ENCODE measurements around the gene TTL.

Gene TTL

DNA sequence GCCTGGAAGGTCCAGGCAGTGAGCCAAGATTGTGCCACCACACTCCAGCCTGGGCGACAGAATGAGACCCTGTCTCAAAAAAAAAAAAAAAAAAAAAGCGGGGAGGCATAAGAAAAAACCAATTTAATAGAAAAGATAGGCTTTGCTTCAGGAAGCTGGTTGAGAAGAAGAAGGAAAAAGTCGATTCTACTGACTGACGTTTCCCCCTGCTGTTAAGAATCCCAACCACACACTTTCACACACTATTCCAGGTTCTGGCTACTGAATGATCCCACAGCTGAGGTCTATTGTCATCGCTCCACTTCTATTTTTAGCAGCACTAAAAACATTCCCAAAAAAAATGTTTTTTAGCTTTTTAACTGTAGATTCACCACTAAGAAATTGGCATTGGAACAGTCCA, 95.8 kb downstream of the TTL start:
- peaks cover 24 to 29% of the 10 kb centered on the region in 2 donors for H3K36me3 ChIP-seq (ENCODE audit: control insufficient read depth in 2 of 2, insufficient read depth in 2 of 2, low read length in 2 of 2)
- H3K4me1 ChIP-seq (ENCODE audit: control insufficient read depth in 2 of 2, insufficient read depth in 2 of 2, low read length in 2 of 2), result no peaks in the 10 kb centered on the region

DNA sequence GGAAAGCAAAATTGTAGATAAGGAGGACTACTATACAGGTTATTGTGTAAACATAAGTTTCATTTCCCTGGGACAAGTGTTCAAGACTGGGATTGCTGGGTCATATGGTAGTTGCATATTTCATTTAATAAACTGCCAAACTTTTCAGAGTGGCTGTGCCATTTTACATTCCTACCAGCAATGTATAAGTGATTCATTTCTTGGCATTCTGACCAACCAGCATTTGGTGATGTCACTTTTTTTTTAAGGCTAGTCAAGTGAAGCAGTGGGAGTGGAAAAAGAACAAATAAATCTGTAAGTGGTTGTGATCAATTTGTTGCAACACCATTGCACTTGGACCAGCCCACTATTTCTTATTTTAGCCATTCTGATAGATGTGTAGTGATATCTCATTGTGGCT, 97.3 kb downstream of the TTL start:
- H3K9ac ChIP-seq (ENCODE audit: low read depth in 1 of 2, low read length in 2 of 2), result no peak overlapping the region
- H3K27ac ChIP-seq (ENCODE audit: low read depth in 2 of 2, low read length in 2 of 2), result no peak overlapping the region
- H3K9me3 ChIP-seq (ENCODE audit: control insufficient read depth in 2 of 2, low read length in 2 of 2), result no peaks in the 10 kb centered on the region
- no peak overlapping the region for H3K4me3 ChIP-seq (ENCODE audit: low read length in 2 of 2)
- peaks cover 12 to 17% of the 10 kb centered on the region in 2 donors for H3K36me3 ChIP-seq (ENCODE audit: control insufficient read depth in 2 of 2, insufficient read depth in 2 of 2, low read length in 2 of 2)
- H3K4me1 ChIP-seq (ENCODE audit: control insufficient read depth in 2 of 2, insufficient read depth in 2 of 2, low read length in 2 of 2), result peaks cover 5 to 6% of the 10 kb centered on the region in 2 donors
- H3K27me3 ChIP-seq (ENCODE audit: control insufficient read depth in 2 of 2, insufficient read depth in 2 of 2, low read length in 2 of 2), result no peaks in the 10 kb centered on the region

More for the DNA sequence above, 95.8 kb downstream of the TTL start:
- H3K9me3 ChIP-seq (ENCODE audit: control insufficient read depth in 2 of 2, low read length in 2 of 2), result no peaks in the 10 kb centered on the region
- no peaks in the 10 kb centered on the region for H3K27me3 ChIP-seq (ENCODE audit: control insufficient read depth in 2 of 2, insufficient read depth in 2 of 2, low read length in 2 of 2)
- H3K9ac ChIP-seq (ENCODE audit: low read depth in 1 of 2, low read length in 2 of 2), result no peak overlapping the region
- H3K27ac ChIP-seq (ENCODE audit: low read depth in 2 of 2, low read length in 2 of 2), result no peak overlapping the region
- H3K4me3 ChIP-seq (ENCODE audit: low read length in 2 of 2), result no peak overlapping the region

DNA sequence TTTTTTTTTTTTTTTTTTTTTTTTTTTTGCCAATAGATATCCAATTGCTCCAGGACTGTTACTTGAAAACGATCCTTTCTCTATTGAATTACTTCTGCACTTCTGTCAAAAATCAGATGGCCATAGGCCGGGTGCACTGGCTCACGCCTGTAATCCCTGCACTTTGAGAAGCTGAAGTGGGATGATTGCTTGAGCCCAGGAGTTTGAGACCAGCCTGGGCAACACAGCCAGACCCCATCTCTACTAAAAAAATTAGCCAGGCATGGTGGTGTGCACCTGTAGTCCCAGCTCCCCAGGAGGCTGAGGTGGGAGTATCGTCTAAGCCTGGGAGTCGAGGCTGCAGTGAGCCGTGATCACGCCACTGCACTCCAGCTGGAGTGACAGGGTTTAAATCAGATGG, 98.1 kb downstream of the TTL start:
- H3K36me3 ChIP-seq (ENCODE audit: control insufficient read depth in 2 of 2, insufficient read depth in 2 of 2, low read length in 2 of 2), result peaks cover 6 to 10% of the 10 kb centered on the region in 2 donors
- no peak overlapping the region for H3K4me3 ChIP-seq (ENCODE audit: low read length in 2 of 2)
- no peaks in the 10 kb centered on the region for H3K27me3 ChIP-seq (ENCODE audit: control insufficient read depth in 2 of 2, insufficient read depth in 2 of 2, low read length in 2 of 2)
- H3K4me1 ChIP-seq (ENCODE audit: control insufficient read depth in 2 of 2, insufficient read depth in 2 of 2, low read length in 2 of 2), result peaks cover 8 to 11% of the 10 kb centered on the region in 2 donors
- H3K9ac ChIP-seq (ENCODE audit: low read depth in 1 of 2, low read length in 2 of 2), result no peak overlapping the region
- H3K27ac ChIP-seq (ENCODE audit: low read depth in 2 of 2, low read length in 2 of 2), result no peak overlapping the region
- no peaks in the 10 kb centered on the region for H3K9me3 ChIP-seq (ENCODE audit: control insufficient read depth in 2 of 2, low read length in 2 of 2)

DNA sequence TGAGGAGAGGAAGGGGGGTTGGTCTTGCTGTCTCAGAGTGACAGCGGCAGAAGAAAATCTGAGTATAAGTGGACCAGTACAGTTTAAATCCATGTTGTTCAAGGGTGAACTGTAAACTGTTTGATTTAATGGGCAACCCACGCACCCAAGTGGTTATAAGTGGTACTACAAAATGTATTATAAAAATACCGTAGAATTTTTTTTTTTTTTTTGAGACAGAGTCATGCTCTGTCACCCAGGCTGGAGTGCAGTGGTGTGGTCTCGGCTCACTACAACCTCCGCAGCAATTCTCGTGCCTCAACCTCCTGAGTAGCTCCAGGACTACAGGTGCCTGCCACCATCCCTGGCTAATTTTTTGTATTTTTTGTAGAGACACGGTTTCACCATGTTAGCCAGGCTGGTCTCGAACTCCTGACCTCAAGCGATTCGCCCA, 100.4 kb downstream of the TTL start:
- Histone ChIP-seq H3K9me3 (ENCODE audit: control insufficient read depth in 2 of 2, low read length in 2 of 2) (no peaks in the 10 kb centered on the region), H3K27me3 (ENCODE audit: control insufficient read depth in 2 of 2, insufficient read depth in 2 of 2, low read length in 2 of 2) (no peaks in the 10 kb centered on the region), H3K4me1 (ENCODE audit: control insufficient read depth in 2 of 2, insufficient read depth in 2 of 2, low read length in 2 of 2) (peaks cover 11 to 16% of the 10 kb centered on the region in 2 donors), H3K27ac (ENCODE audit: low read depth in 2 of 2, low read length in 2 of 2) (no peak overlapping the region), H3K9ac (ENCODE audit: low read depth in 1 of 2, low read length in 2 of 2) (no peak overlapping the region), H3K4me3 (ENCODE audit: low read length in 2 of 2) (no peak overlapping the region), H3K36me3 (ENCODE audit: control insufficient read depth in 2 of 2, insufficient read depth in 2 of 2, low read length in 2 of 2) (peaks cover 2 to 6% of the 10 kb centered on the region in 2 donors)

DNA sequence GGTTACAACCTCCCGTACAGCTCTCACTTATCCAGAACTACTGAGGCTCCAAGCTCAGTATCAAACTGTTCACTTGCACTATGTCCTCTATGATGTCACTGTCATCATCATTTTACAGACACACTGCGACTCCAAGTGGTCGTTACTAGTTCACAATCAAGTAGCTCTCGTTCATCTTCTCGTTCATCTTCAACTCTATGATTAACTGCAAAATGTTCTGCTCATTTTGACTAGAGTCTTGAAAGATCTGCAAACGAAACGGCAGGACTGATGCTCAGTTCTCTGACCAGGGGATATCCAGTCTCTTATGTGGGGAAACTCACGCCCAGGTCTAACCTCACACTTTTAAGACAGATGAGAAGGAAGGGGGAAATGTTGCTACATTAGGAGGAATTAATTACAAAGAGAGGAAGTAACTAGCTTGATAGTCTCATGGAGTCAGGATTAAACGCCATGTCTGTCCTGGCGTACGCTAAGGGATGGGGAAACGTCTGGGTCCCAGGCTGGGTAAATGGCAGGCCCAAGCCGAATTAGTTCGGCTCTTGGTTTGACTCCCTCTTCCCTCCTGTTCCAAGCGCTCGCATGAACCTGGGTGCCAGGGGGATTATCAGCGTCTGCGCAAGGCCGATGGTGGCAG, 101.7 kb downstream of the TTL start:
- Histone ChIP-seq H3K9ac (ENCODE audit: low read depth in 1 of 2, low read length in 2 of 2) (peak overlapping the region; percentile 76 to 92), H3K4me3 (ENCODE audit: low read length in 2 of 2) (peak overlapping the region; percentile 79 to 99), H3K27ac (ENCODE audit: low read depth in 2 of 2, low read length in 2 of 2) (peak overlapping the region; percentile 94 to 96), H3K27me3 (ENCODE audit: control insufficient read depth in 2 of 2, insufficient read depth in 2 of 2, low read length in 2 of 2) (no peaks in the 10 kb centered on the region), H3K4me1 (ENCODE audit: control insufficient read depth in 2 of 2, insufficient read depth in 2 of 2, low read length in 2 of 2) (peaks cover 11 to 16% of the 10 kb centered on the region in 2 donors), H3K9me3 (ENCODE audit: control insufficient read depth in 2 of 2, low read length in 2 of 2) (no peaks in the 10 kb centered on the region), H3K36me3 (ENCODE audit: control insufficient read depth in 2 of 2, insufficient read depth in 2 of 2, low read length in 2 of 2) (peaks cover 2 to 10% of the 10 kb centered on the region in 2 donors)

DNA sequence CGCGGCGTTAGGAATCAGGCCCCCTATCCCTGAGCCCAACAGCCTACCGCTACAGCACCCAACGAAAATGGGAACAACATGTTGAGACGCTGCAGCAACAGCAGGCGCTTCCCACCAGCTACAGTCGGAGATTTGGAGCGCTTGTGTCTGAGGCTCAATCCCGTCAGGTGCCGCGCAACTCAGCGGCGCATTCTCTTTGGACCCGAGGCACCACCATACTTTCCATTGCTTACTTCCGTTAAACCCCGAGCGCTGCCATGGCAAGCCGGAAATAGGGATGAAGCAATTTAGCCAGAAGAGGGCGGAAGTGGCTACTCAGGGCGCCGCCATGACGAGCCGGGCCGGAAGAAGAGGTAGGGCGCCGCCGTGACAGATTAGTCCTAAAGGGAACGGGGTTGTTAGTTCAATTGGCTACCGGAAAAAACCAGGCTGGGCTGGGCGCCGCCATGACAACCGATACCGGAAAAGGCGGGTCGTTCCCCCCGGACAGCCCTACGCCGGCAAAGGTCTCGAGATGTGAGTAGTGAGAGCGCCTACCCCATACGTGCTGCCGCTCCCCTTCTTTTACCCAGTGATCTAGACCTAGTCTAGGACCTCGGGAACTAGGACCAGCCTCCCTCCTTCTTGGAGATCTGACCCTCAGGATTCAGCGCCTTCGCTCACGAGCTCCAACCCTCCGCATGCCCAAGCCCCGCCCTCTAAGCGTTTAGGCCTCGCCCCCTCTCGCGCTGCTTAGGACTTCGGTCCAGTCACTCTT, 102.4 kb downstream of the TTL start, which contains the start of gene CHCHD5:
TSS of gene CHCHD5 (plus strand) at position 476 of the 757 bp plus-strand sequence. CDS start at position 515, 39 bp downstream.
- Histone ChIP-seq H3K4me3 (ENCODE audit: low read length in 2 of 2) (peak within 1 kb of the TSS; percentile 79 to 99), H3K9me3 (ENCODE audit: control insufficient read depth in 2 of 2, low read length in 2 of 2) (no peaks in the 10 kb centered on the region), H3K36me3 (ENCODE audit: control insufficient read depth in 2 of 2, insufficient read depth in 2 of 2, low read length in 2 of 2) (peaks cover 2 to 12% of the 10 kb centered on the region in 2 donors), H3K27ac (ENCODE audit: low read depth in 2 of 2, low read length in 2 of 2) (peak within 1 kb of the TSS; percentile 94 to 96), H3K4me1 (ENCODE audit: control insufficient read depth in 2 of 2, insufficient read depth in 2 of 2, low read length in 2 of 2) (peaks cover 11 to 16% of the 10 kb centered on the region in 2 donors), H3K27me3 (ENCODE audit: control insufficient read depth in 2 of 2, insufficient read depth in 2 of 2, low read length in 2 of 2) (no peaks in the 10 kb centered on the region), H3K9ac (ENCODE audit: low read depth in 1 of 2, low read length in 2 of 2) (peak within 1 kb of the TSS; percentile 76 to 92)

DNA sequence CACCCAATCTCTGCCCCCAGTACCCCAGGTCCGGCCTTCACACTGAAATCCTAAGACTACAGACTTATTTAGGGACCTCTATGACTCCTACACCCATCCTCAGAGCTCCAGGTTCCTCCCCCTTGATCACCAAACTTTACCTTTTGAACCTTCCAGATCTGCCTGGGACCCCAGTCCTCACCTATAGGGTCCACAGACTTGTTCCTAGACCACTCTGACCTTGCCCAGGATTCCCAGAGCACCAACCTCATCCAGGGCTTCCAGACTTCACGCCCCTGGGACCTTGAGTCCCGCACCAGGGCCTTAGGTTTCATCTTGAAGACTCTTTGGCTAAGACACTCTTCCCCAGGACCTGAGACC, 102.9 kb downstream of the TTL start:
- Histone ChIP-seq H3K4me3 (ENCODE audit: low read length in 2 of 2) (peak overlapping the region; percentile 79 to 99), H3K27ac (ENCODE audit: low read depth in 2 of 2, low read length in 2 of 2) (peak overlapping the region; percentile 94 to 96), H3K36me3 (ENCODE audit: control insufficient read depth in 2 of 2, insufficient read depth in 2 of 2, low read length in 2 of 2) (peaks cover 2 to 14% of the 10 kb centered on the region in 2 donors), H3K9ac (ENCODE audit: low read depth in 1 of 2, low read length in 2 of 2) (peak overlapping the region; percentile 76 to 92), H3K9me3 (ENCODE audit: control insufficient read depth in 2 of 2, low read length in 2 of 2) (no peaks in the 10 kb centered on the region), H3K4me1 (ENCODE audit: control insufficient read depth in 2 of 2, insufficient read depth in 2 of 2, low read length in 2 of 2) (peaks cover 11 to 16% of the 10 kb centered on the region in 2 donors), H3K27me3 (ENCODE audit: control insufficient read depth in 2 of 2, insufficient read depth in 2 of 2, low read length in 2 of 2) (no peaks in the 10 kb centered on the region)

DNA sequence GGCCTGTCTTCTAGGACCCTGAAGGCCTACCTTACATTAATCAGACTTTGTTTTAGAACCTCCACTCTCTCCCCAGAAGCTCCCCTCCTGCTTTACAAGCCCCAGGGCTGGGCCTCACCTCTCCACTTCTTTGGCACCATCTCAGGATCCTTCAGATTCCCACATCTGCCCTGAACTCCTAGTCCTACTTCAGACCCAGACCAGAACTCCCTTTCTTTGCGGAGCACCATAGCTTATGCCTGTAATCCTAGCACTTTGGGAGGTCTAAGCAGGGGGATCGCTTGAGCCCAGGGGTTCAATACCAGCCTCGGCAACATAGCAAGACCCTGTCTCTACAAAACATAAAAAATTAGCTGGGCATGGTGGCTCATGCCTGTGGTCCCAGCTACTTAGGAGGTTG, 103.4 kb downstream of the TTL start:
- H3K9ac ChIP-seq (ENCODE audit: low read depth in 1 of 2, low read length in 2 of 2), result no peak overlapping the region
- no peak overlapping the region for H3K27ac ChIP-seq (ENCODE audit: low read depth in 2 of 2, low read length in 2 of 2)
- peaks cover 11 to 16% of the 10 kb centered on the region in 2 donors for H3K4me1 ChIP-seq (ENCODE audit: control insufficient read depth in 2 of 2, insufficient read depth in 2 of 2, low read length in 2 of 2)
- H3K9me3 ChIP-seq (ENCODE audit: control insufficient read depth in 2 of 2, low read length in 2 of 2), result no peaks in the 10 kb centered on the region
- H3K4me3 ChIP-seq (ENCODE audit: low read length in 2 of 2), result peak overlapping the region; percentile 79 to 99
- H3K36me3 ChIP-seq (ENCODE audit: control insufficient read depth in 2 of 2, insufficient read depth in 2 of 2, low read length in 2 of 2), result peaks cover 2 to 14% of the 10 kb centered on the region in 2 donors
- H3K27me3 ChIP-seq (ENCODE audit: control insufficient read depth in 2 of 2, insufficient read depth in 2 of 2, low read length in 2 of 2), result no peaks in the 10 kb centered on the region

DNA sequence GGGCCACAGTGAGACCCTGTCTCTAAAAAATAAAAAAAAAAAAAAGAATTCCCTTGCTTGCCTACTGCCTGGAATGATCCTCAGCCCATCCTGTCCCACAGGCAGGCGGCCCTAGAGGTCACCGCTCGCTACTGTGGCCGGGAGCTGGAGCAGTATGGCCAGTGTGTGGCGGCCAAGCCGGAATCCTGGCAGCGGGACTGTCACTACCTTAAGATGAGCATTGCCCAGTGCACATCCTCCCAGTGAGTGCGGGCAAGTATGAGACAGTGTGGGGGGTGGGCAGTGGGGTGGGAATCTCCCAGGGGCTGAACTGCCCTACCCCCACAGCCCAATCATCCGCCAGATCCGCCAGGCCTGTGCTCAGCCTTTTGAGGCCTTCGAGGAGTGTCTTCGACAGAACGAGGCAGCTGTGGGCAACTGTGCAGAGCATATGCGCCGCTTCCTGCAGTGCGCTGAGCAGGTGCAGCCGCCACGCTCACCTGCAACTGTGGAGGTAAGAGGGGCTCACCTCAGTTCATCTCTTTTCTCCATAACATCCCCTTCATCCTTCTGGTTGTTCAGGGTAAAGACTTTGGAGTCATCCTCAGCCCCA, 104.0 kb downstream of the TTL start:
- peaks cover 11 to 16% of the 10 kb centered on the region in 2 donors for H3K4me1 ChIP-seq (ENCODE audit: control insufficient read depth in 2 of 2, insufficient read depth in 2 of 2, low read length in 2 of 2)
- H3K9me3 ChIP-seq (ENCODE audit: control insufficient read depth in 2 of 2, low read length in 2 of 2), result no peaks in the 10 kb centered on the region

DNA sequence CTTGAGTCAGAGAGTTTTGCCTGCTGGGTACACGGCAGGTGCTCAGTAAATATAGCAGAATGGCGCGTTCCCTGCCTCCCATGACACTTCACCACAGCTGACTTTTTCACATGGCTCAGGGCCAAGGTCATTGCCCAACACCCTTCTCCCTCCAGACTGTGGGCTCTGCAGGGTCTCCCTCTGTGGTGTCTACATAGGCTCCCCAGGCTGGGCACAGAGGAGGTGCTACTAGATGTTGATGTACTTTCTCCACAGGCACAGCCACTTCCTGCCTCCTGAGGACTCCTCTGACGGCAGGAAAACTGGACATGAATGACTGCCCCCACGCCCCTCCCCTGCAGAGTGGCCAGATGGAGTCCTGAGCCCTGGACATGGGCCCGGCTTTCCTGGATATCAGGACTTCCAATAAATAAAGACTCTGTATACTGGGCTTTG, 106.7 kb downstream of the TTL start:
- H3K27me3 ChIP-seq (ENCODE audit: control insufficient read depth in 2 of 2, insufficient read depth in 2 of 2, low read length in 2 of 2), result no peaks in the 10 kb centered on the region
- no peak overlapping the region for H3K27ac ChIP-seq (ENCODE audit: low read depth in 2 of 2, low read length in 2 of 2)
- H3K9ac ChIP-seq (ENCODE audit: low read depth in 1 of 2, low read length in 2 of 2), result no peak overlapping the region
- H3K9me3 ChIP-seq (ENCODE audit: control insufficient read depth in 2 of 2, low read length in 2 of 2), result no peaks in the 10 kb centered on the region
- H3K36me3 ChIP-seq (ENCODE audit: control insufficient read depth in 2 of 2, insufficient read depth in 2 of 2, low read length in 2 of 2), result peaks cover 2 to 14% of the 10 kb centered on the region in 2 donors
- H3K4me3 ChIP-seq (ENCODE audit: low read length in 2 of 2), result no peak overlapping the region
- H3K4me1 ChIP-seq (ENCODE audit: control insufficient read depth in 2 of 2, insufficient read depth in 2 of 2, low read length in 2 of 2), result peaks cover 11 to 15% of the 10 kb centered on the region in 2 donors

More for the DNA sequence above, 104.0 kb downstream of the TTL start:
- Histone ChIP-seq H3K27me3 (ENCODE audit: control insufficient read depth in 2 of 2, insufficient read depth in 2 of 2, low read length in 2 of 2) (no peaks in the 10 kb centered on the region), H3K36me3 (ENCODE audit: control insufficient read depth in 2 of 2, insufficient read depth in 2 of 2, low read length in 2 of 2) (peaks cover 2 to 14% of the 10 kb centered on the region in 2 donors), H3K27ac (ENCODE audit: low read depth in 2 of 2, low read length in 2 of 2) (no peak overlapping the region), H3K9ac (ENCODE audit: low read depth in 1 of 2, low read length in 2 of 2) (no peak overlapping the region), H3K4me3 (ENCODE audit: low read length in 2 of 2) (no peak overlapping the region)

Measured in mucosa of rectum (tissue), 2 donors.